GM15510 (cell line): ENCODE measurements around the gene CES3.

Experiments
- POLR2A ChIP-seq: IDR thresholded peaks from 3 replicates; pipeline ENCODE4 v1.6.1; 2011; ENCODE audit warnings: borderline replicate concordance; ENCODE audit not compliant: insufficient read length; ENCODE audit errors: extremely low read depth

Gene CES3

GRCh38 chr16:66935314-66936011, 25.6 kb upstream of the CES3 start, which contains the start of gene CES2:
Gene CES2, plus strand, starts transcription at chr16:66935516. Its CDS starts 120 bp downstream, at chr16:66935636.
- TF ChIP-seq POLR2A, result no peak

- no peak for TF ChIP-seq POLR2A
Observed at GRCh38 chr16:66936462-66936861, 24.6 kb upstream of the CES3 start.

- no peak for TF ChIP-seq POLR2A
Observed at GRCh38 chr16:66936889-66937554, 24.0 kb upstream of the CES3 start.

GRCh38 chr16:66937725-66938337, 23.2 kb upstream of the CES3 start:
- no peak for TF ChIP-seq POLR2A

GRCh38 chr16:66939366-66939765, 21.7 kb upstream of the CES3 start:
- no peak for TF ChIP-seq POLR2A

GRCh38 chr16:66940236-66940635, 20.8 kb upstream of the CES3 start:
- no peak for TF ChIP-seq POLR2A

- no peak for TF ChIP-seq POLR2A
Observed at GRCh38 chr16:66942981-66943380, 18.1 kb upstream of the CES3 start.

GRCh38 chr16:66943426-66944053, 17.5 kb upstream of the CES3 start:
- no peak for TF ChIP-seq POLR2A

GRCh38 chr16:66944054-66944441, 17.0 kb upstream of the CES3 start:
- TF ChIP-seq POLR2A, result no peak

GRCh38 chr16:66945939-66946338, 15.1 kb upstream of the CES3 start:
- TF ChIP-seq POLR2A, result no peak

GRCh38 chr16:66946541-66946940, 14.5 kb upstream of the CES3 start:
- no peak for TF ChIP-seq POLR2A

GRCh38 chr16:66946974-66947301, 14.1 kb upstream of the CES3 start:
- no peak for TF ChIP-seq POLR2A

GRCh38 chr16:66947302-66948065, 13.6 kb upstream of the CES3 start:
- TF ChIP-seq POLR2A, result no peak

GRCh38 chr16:66948134-66948836, 12.8 kb upstream of the CES3 start:
- no peak for TF ChIP-seq POLR2A
